Upper lobe of left lung (tissue), 6 donors: ENCODE data around the gene THRAP3. TPM values are rescaled to one million over a fixed set of nuclear protein-coding genes. Genes with fewer than 3 reads are reported as not detected.

Experiments
- ATAC-seq, 2 donors: fragments of 200-7000 bp; cut with Tn5 transposase; one replicate each; pipeline ENCODE4 v1.9.1; 2022; ENCODE audit warnings: mild to moderate bottlenecking in 2 of 2, moderate library complexity in 2 of 2; ENCODE audit not compliant: low FRiP score in 2 of 2
- DNase-seq, 2 donors: peaks; one replicate each; pipeline ENCODE4 v3.0.0-alpha.2; 2019 to 2020
- H3K27ac ChIP-seq, 4 donors: fragments of 200-600 bp; sonication (generic); one replicate each; pipeline ENCODE4 v1.5.1; 2016 to 2019
- H3K27me3 ChIP-seq, 4 donors: fragments of 200-600 bp; sonication (generic); one replicate each; pipeline ENCODE4 v1.5.1; 2017 to 2019
- H3K36me3 ChIP-seq, 4 donors: fragments of 200-600 bp; sonication (generic); one replicate each; pipeline ENCODE4 v1.5.1; 2016 to 2019
- H3K4me1 ChIP-seq, 4 donors: fragments of 200-600 bp; sonication (generic); one replicate each; pipeline ENCODE4 v1.5.1; 2018 to 2019
- H3K4me3 ChIP-seq, 4 donors: fragments of 200-600 bp; sonication (generic); one replicate each; pipeline ENCODE4 v1.5.1; 2017 to 2019; ENCODE audit warnings: mild to moderate bottlenecking in 2 of 4, moderate library complexity in 1 of 4
- H3K9me3 ChIP-seq, 4 donors: fragments of 200-600 bp; sonication (generic); one replicate each; pipeline ENCODE4 v1.5.1; 2018 to 2019
- CTCF ChIP-seq, 6 experiments: fragments of 450-650 bp in 4 of 6; fragments of 200-600 bp in 2 of 6; sonication (generic) in 2 of 6; IDR thresholded peaks; one replicate each; pipeline ENCODE4 v1.5.1; 2016 to 2019; ENCODE audit warnings: antibody characterized with exemption in 6 of 6
- EP300 ChIP-seq, 4 donors: sonication (generic); formaldehyde crosslinking; IDR thresholded peaks; one replicate each; pipeline ENCODE4 v1.5.1; 2017; ENCODE audit warnings: antibody characterized with exemption in 4 of 4, control low read depth in 2 of 4
- POLR2A ChIP-seq, 4 donors: fragments of 450-650 bp; IDR thresholded peaks; one replicate each; pipeline ENCODE4 v1.5.1; 2016 to 2017; ENCODE audit warnings: antibody characterized with exemption in 4 of 4, mild to moderate bottlenecking in 2 of 4
- POLR2AphosphoS5 ChIP-seq, 2 donors: sonication (generic); formaldehyde crosslinking; IDR thresholded peaks; one replicate each; pipeline ENCODE4 v1.5.1; 2017; ENCODE audit warnings: antibody characterized with exemption in 2 of 2
- WGBS, 2 donors: methylation state at CpG; one replicate each; pipeline ENCODE4 v1.1.5; 2017 to 2018; 5-methylcytosine and 5-hydroxymethylcytosine counted together
- total RNA-seq, 6 donors: library from RNA; depleted of rRNA in 4 of 6; stranded (reverse); fragments of >200 nt in 4 of 6; gene quantifications; one replicate each; pipeline versions ENCODE4 v1.1.0 to v1.2.1, GENCODE V29; 2016 to 2021
- donor health status: DM: no; HTN: no; CAD: no; lungs with moderate emphysema.
- donor health status: DM: no; HTN: yes; CAD: no; lungs with severe emphysema.

THRAP3 gene
- total RNA-seq, 6 donors from 2014 or later = 55.0 to 91.1 (median 84.0) TPM

GRCh38 chr1:36256558-36257374 is 32.5 kb downstream of the THRAP3 start:
- Histone ChIP-seq H3K9me3 (no peaks in the 10 kb centered on the region), H3K4me1 (peaks cover 16 to 40% (median 32%) of the 10 kb centered on the region in 4 donors), H3K36me3 (peaks cover 3 to 40% (median 19%) of the 10 kb centered on the region in 4 donors), H3K27me3 (no peaks in the 10 kb centered on the region), H3K4me3 (no peak overlapping the region), H3K27ac (no peak overlapping the region)
- WGBS, 2 donors = 78 to 89% methylated on average over 14 to 15 of the region's 15 CpGs
- no peak for DNase-seq
- TF ChIP-seq POLR2AphosphoS5 (IDR thresholded peaks at IDR 0.05) (no peak), CTCF (IDR thresholded peaks at IDR 0.05) (no peak), POLR2A (IDR thresholded peaks at IDR 0.05) (no peak), EP300 (IDR thresholded peaks at IDR 0.05) (no peak)
- no peak for ATAC-seq

DNA sequence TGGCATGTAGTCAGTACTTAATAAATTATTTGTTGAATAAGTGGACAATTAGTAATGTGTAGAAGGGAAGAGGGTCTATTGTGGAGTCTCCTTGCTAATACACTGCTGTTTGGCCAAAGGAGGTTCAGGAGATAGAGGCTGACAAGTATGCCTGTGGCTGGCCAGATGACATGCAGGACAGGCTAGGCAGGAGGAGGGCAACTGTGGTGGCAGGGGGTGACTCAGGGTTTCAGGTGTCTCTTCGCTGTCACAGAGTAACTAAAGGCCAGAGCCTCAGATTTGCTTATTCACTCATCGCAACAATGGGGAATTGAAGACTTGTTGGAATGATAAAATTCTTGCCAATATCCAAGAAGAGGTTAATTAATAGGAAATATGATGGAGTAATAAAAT is 33.1 kb downstream of the THRAP3 start:
- Histone ChIP-seq H3K36me3 (peaks cover 3 to 44% (median 20%) of the 10 kb centered on the region in 4 donors), H3K27ac (peak overlapping the region in 1 of 4 donors; percentile 11), H3K4me3 (no peak overlapping the region), H3K9me3 (no peaks in the 10 kb centered on the region), H3K4me1 (peaks cover 10 to 36% (median 26%) of the 10 kb centered on the region in 4 donors), H3K27me3 (no peaks in the 10 kb centered on the region)
- ATAC-seq (no peak), DNase-seq (no peak)
- 95 to 98% methylated on average over 2 of the region's 2 CpGs for WGBS, 2 donors
- TF ChIP-seq POLR2A (IDR thresholded peaks at IDR 0.05) (no peak), POLR2AphosphoS5 (IDR thresholded peaks at IDR 0.05) (no peak), CTCF (IDR thresholded peaks at IDR 0.05) (no peak), EP300 (IDR thresholded peaks at IDR 0.05) (no peak)

GRCh38 chr1:36258960-36259344 is 34.7 kb downstream of the THRAP3 start:
- Histone ChIP-seq H3K36me3 (peaks cover 3 to 43% (median 20%) of the 10 kb centered on the region in 4 donors), H3K4me1 (peaks cover 6 to 28% (median 18%) of the 10 kb centered on the region in 4 donors), H3K27me3 (no peaks in the 10 kb centered on the region), H3K27ac (no peak overlapping the region), H3K4me3 (no peak overlapping the region), H3K9me3 (no peaks in the 10 kb centered on the region)
- DNase-seq (no peak), ATAC-seq (no peak)
- TF ChIP-seq CTCF (IDR thresholded peaks at IDR 0.05) = no peak
- TF ChIP-seq POLR2AphosphoS5 (IDR thresholded peaks at IDR 0.05) = no peak
- no peak for TF ChIP-seq EP300 (IDR thresholded peaks at IDR 0.05)
- no peak for TF ChIP-seq POLR2A (IDR thresholded peaks at IDR 0.05)
- 79 to 90% methylated on average over 1 of the region's 1 CpG for WGBS, 2 donors

GRCh38 chr1:36268981-36269380 is 44.7 kb downstream of the THRAP3 start:
- Histone ChIP-seq H3K4me1 (peaks cover 0 to 9% (median 3%) of the 10 kb centered on the region in 4 donors), H3K9me3 (no peaks in the 10 kb centered on the region), H3K36me3 (peaks cover 0 to 24% (median 6%) of the 10 kb centered on the region in 4 donors), H3K4me3 (no peak overlapping the region), H3K27ac (no peak overlapping the region), H3K27me3 (no peaks in the 10 kb centered on the region)
- TF ChIP-seq POLR2AphosphoS5 (IDR thresholded peaks at IDR 0.05) (no peak), EP300 (IDR thresholded peaks at IDR 0.05) (no peak), POLR2A (IDR thresholded peaks at IDR 0.05) (no peak), CTCF (IDR thresholded peaks at IDR 0.05) (no peak)
- 89 to 90% methylated on average over 6 of the region's 6 CpGs for WGBS, 2 donors
- DNase-seq (no peak), ATAC-seq (no peak)
